KMS-11 (cell line): ENCODE results near the gene CHST11.

Experiments
- H2AFZ ChIP-seq: fragments of 200-600 bp; sonication (generic); 2 replicates; pipeline ENCODE4 v1.6.1; 2016; ENCODE audit warnings: antibody characterized with exemption, mixed run types, low read depth
- H3K27ac ChIP-seq: fragments of 200-600 bp; sonication (generic); 2 replicates; pipeline ENCODE4 v1.6.1; 2016; ENCODE audit warnings: mild to moderate bottlenecking, mixed run types
- H3K27me3 ChIP-seq: fragments of 200-600 bp; sonication (generic); 2 replicates; pipeline ENCODE4 v1.6.1; 2017; ENCODE audit warnings: mild to moderate bottlenecking, low read depth, mixed run types, moderate library complexity; ENCODE audit not compliant: insufficient read depth
- H3K36me3 ChIP-seq: fragments of 200-600 bp; sonication (generic); 2 replicates; pipeline ENCODE4 v1.6.1; 2017; ENCODE audit warnings: mild to moderate bottlenecking, mixed run types; ENCODE audit not compliant: insufficient read depth
- H3K4me1 ChIP-seq: fragments of 200-600 bp; sonication (generic); 2 replicates; pipeline ENCODE4 v1.6.1; 2016; ENCODE audit warnings: mild to moderate bottlenecking, low read depth, mixed run types; ENCODE audit not compliant: poor library complexity, severe bottlenecking
- H3K4me2 ChIP-seq: fragments of 200-600 bp; sonication (generic); 2 replicates; pipeline ENCODE4 v1.7.0; 2016; ENCODE audit warnings: mild to moderate bottlenecking, mixed run types
- H3K4me3 ChIP-seq: fragments of 200-600 bp; sonication (generic); IDR thresholded peaks from 2 replicates; pipeline ENCODE4 v1.6.1; 2017; ENCODE audit warnings: low read depth, low read length, mixed read lengths; ENCODE audit not compliant: insufficient read depth
- H3K79me2 ChIP-seq: fragments of 200-600 bp; sonication (generic); 2 replicates; pipeline ENCODE4 v1.6.1; 2016; ENCODE audit warnings: low read depth, mixed run types; ENCODE audit not compliant: insufficient read depth
- H3K9ac ChIP-seq: fragments of 200-600 bp; sonication (generic); 2 replicates; pipeline ENCODE4 v1.6.1; 2016; ENCODE audit warnings: mild to moderate bottlenecking, mixed run types
- H4K20me1 ChIP-seq: fragments of 200-600 bp; sonication (generic); 2 replicates; pipeline ENCODE4 v1.6.1; 2016; ENCODE audit warnings: mild to moderate bottlenecking, mixed run types; ENCODE audit not compliant: insufficient read depth
- TF ChIP-seq, protein P1 (sequence below): fragments of 200-600 bp; sonication (generic); conservative IDR thresholded peaks from 2 replicates; pipeline ENCODE4 v1.6.1; 2017; ENCODE audit warnings: low read depth, mild to moderate bottlenecking, antibody characterized with exemption, low read length, moderate library complexity, mixed read lengths

Gene CHST11

DNA sequence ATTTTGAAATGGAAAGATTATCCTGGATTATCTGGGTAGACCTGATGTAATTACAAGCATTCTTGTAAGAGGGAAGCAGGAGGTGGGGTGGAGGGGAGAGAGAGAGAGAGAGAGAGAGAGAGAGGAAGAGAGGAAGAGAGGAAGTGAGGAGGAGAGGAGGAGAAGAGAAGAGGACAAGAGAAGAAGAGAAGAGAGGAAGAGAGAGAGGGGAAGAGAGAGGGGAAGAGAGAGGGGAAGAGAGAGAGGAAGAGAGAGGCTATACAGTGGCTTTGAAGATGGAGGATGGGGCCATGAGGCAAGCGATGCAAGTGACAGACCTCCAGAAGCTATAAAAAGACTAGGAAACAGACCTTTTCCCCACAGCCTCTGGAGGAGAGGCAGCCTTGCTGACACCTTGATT is 13.7 kb upstream of the CHST11 start:
- no peak overlapping the region for H3K4me3 ChIP-seq
- H3K27ac ChIP-seq, result no peak overlapping the region
- no peaks in the 10 kb centered on the region for H3K4me1 ChIP-seq
- H3K9ac ChIP-seq, result no peak overlapping the region
- H3K27me3 ChIP-seq, result no peaks in the 10 kb centered on the region
- no peak overlapping the region for H2AFZ ChIP-seq
- H3K36me3 ChIP-seq, result no peaks in the 10 kb centered on the region
- H4K20me1 ChIP-seq, result no peaks in the 10 kb centered on the region
- TF ChIP-seq, protein P1, sequence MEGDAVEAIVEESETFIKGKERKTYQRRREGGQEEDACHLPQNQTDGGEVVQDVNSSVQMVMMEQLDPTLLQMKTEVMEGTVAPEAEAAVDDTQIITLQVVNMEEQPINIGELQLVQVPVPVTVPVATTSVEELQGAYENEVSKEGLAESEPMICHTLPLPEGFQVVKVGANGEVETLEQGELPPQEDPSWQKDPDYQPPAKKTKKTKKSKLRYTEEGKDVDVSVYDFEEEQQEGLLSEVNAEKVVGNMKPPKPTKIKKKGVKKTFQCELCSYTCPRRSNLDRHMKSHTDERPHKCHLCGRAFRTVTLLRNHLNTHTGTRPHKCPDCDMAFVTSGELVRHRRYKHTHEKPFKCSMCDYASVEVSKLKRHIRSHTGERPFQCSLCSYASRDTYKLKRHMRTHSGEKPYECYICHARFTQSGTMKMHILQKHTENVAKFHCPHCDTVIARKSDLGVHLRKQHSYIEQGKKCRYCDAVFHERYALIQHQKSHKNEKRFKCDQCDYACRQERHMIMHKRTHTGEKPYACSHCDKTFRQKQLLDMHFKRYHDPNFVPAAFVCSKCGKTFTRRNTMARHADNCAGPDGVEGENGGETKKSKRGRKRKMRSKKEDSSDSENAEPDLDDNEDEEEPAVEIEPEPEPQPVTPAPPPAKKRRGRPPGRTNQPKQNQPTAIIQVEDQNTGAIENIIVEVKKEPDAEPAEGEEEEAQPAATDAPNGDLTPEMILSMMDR, result no peak
- H3K4me2 ChIP-seq, result no peak overlapping the region
- no peaks in the 10 kb centered on the region for H3K79me2 ChIP-seq

DNA sequence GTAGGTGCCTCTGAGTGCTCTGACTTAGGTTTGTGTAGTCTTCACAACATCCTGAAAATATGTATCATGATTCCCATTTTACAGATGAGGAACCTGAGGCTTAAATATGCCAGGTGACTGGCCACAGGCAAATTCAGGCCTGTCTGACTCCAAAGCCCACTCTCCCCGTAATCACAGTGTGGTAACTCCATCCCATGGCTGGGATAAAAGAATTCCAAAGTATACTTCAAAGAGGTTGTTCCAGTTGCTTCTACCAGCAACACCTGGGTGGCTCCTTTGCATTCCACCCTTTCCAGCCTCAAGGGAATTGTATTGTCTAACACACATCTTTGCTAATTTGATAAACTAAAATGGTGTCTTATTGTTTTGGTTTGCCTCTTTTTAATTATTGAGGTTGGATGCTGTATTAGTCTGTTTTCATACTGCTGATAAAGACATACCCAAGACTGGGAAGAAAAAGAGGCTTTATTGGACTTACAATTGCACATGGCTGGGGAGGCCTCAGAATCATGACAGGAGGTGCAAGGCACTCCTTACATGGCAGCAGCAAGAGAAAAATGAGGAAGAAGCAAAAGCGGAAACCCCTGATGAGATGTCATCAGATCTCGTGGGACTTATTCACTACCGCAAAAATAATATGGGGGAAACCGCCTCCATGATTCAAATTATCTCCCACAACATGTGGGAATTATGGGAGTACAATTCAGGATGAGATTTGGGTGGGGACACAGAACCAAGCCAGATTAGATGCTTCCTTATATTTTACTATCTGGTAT is 9.9 kb upstream of the CHST11 start:
- H3K4me1 ChIP-seq, result no peaks in the 10 kb centered on the region
- H3K79me2 ChIP-seq, result no peaks in the 10 kb centered on the region
- H3K9ac ChIP-seq, result no peak overlapping the region
- no peaks in the 10 kb centered on the region for H4K20me1 ChIP-seq
- no peak overlapping the region for H3K4me2 ChIP-seq
- no peaks in the 10 kb centered on the region for H3K36me3 ChIP-seq
- no peak overlapping the region for H3K27ac ChIP-seq
- TF ChIP-seq, protein P1, result no peak
- no peaks in the 10 kb centered on the region for H3K27me3 ChIP-seq
- no peak overlapping the region for H2AFZ ChIP-seq
- no peak overlapping the region for H3K4me3 ChIP-seq

DNA sequence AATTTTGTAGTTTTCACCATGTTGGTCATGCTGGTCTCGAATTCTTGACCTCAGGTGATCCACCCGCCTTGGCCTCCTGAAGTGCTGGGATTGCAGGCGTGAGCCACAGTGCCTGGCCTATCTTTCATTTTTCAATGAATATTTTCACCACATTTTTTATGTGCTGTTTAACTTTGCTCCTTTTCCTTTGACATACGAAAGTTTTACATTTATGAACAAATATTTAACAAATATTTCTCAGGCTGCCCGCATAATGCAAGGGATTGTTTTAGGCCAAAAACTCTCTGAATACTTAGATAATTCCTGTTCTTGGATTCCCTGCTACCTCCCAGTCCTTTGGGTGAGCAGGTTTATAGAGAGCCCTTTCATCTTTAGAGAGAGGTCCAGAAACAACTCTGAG is 8.7 kb upstream of the CHST11 start:
- Histone ChIP-seq H3K27me3 (no peaks in the 10 kb centered on the region), H3K79me2 (no peaks in the 10 kb centered on the region), H3K9ac (no peak overlapping the region), H3K4me2 (no peak overlapping the region), H3K4me1 (no peaks in the 10 kb centered on the region), H3K27ac (no peak overlapping the region), H2AFZ (no peak overlapping the region), H4K20me1 (no peaks in the 10 kb centered on the region), H3K36me3 (no peaks in the 10 kb centered on the region), H3K4me3 (no peak overlapping the region)
- TF ChIP-seq, protein P1, result no peak

DNA sequence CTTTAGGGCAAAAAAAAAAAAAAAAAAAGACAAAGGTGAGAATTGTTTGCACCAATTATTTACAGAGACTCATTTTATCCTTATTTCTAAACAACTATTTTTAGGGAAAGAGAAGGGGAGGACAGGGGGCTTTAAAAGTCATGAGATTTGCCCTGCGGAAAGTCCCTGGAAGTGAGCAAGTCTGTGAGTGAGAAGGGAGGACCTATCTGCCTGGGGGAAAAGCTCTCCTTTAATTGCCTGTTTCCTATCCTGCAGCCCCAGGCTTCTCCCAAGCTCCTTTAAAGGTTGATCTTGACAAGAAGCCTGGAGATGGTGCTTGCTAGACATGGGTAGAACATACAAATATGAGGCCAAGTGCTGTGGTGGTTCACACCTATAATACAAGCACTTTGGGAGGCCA is 8.3 kb upstream of the CHST11 start:
- Histone ChIP-seq H3K36me3 (no peaks in the 10 kb centered on the region), H3K27ac (no peak overlapping the region), H2AFZ (no peak overlapping the region), H3K79me2 (no peaks in the 10 kb centered on the region), H3K4me3 (no peak overlapping the region), H4K20me1 (no peaks in the 10 kb centered on the region), H3K4me2 (no peak overlapping the region), H3K4me1 (no peaks in the 10 kb centered on the region), H3K27me3 (no peaks in the 10 kb centered on the region), H3K9ac (no peak overlapping the region)
- TF ChIP-seq, protein P1, result no peak
